BE2C (cell line): ENCODE results near the gene ESF1.

Experiments used
- DNase-seq: peaks from one replicate; pipeline ENCODE4 v3.0.0-alpha.2; 2020
- H3K27me3 ChIP-seq: fragments of 250-450 bp; sonication (Bioruptor Pico); 2 replicates; pipeline ENCODE4 v1.5.1; 2020; ENCODE audit warnings: mild to moderate bottlenecking
- H3K36me3 ChIP-seq: fragments of 250-450 bp; sonication (Bioruptor Pico); 2 replicates; pipeline ENCODE4 v1.5.1; 2020; ENCODE audit warnings: mild to moderate bottlenecking
- H3K4me1 ChIP-seq: fragments of 250-450 bp; sonication (Bioruptor Pico); 2 replicates; pipeline ENCODE4 v1.5.1; 2020
- H3K4me3 ChIP-seq: 2 replicates; pipeline ENCODE4 v1.5.1; 2011; ENCODE audit warnings: low read depth, low read length
- H3K9me3 ChIP-seq: fragments of 250-450 bp; sonication (Bioruptor Pico); 2 replicates; pipeline ENCODE4 v1.5.1; 2020
- TF ChIP-seq, protein P1 (sequence below): IDR thresholded peaks from 2 replicates; pipeline ENCODE4 v1.5.1; 2012; ENCODE audit warnings: mild to moderate bottlenecking, low read depth, low read length

The ESF1 gene

DNA sequence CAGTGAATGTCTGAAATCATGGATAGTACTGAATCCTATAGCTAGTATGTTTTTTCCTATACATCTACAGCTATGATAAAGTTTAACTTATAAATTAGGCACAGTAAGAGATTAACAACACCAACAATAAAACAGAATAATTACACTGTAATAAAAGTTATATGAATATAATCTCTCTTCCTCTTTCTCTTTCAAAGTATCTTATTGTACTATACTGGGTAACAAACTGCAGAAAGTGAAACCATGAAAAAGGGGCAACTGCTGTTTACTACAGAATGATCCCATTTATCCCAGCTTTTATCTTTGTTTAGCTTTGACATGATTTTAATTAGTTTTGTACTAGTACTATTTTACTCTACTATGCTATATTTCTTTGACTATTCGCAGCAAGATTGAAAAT lies 25.8 kb downstream of the ESF1 start:
- Histone ChIP-seq H3K36me3 (peaks cover 81% of the 10 kb centered on the region), H3K9me3 (no peaks in the 10 kb centered on the region), H3K4me1 (no peaks in the 10 kb centered on the region), H3K4me3 (no peak overlapping the region), H3K27me3 (no peaks in the 10 kb centered on the region)
- TF ChIP-seq, protein P1, sequence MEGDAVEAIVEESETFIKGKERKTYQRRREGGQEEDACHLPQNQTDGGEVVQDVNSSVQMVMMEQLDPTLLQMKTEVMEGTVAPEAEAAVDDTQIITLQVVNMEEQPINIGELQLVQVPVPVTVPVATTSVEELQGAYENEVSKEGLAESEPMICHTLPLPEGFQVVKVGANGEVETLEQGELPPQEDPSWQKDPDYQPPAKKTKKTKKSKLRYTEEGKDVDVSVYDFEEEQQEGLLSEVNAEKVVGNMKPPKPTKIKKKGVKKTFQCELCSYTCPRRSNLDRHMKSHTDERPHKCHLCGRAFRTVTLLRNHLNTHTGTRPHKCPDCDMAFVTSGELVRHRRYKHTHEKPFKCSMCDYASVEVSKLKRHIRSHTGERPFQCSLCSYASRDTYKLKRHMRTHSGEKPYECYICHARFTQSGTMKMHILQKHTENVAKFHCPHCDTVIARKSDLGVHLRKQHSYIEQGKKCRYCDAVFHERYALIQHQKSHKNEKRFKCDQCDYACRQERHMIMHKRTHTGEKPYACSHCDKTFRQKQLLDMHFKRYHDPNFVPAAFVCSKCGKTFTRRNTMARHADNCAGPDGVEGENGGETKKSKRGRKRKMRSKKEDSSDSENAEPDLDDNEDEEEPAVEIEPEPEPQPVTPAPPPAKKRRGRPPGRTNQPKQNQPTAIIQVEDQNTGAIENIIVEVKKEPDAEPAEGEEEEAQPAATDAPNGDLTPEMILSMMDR, result no peak
- DNase-seq, result no peak

DNA sequence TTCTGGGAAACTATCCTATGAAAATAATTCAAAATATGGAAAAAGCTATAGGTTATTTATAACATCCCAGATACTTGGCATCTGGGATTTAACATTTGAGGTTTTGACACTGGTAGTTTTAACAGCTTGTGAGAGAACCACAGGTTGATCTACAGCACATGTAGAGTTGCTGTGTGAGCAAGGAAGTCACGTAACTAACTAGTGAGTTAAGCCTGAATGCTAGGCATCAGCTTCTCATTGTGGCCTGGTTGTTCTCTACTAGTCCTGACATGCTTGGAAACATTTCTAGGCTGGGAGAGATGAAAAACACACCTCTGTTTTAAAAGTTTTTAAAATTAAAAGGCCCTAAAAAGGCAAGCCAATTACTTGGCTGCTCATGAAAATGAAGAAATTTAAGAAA lies 28.2 kb downstream of the ESF1 start:
- DNase-seq, result no peak
- TF ChIP-seq, protein P1, result no peak
- Histone ChIP-seq H3K9me3 (no peaks in the 10 kb centered on the region), H3K27me3 (no peaks in the 10 kb centered on the region), H3K4me1 (no peaks in the 10 kb centered on the region), H3K4me3 (no peak overlapping the region), H3K36me3 (peaks cover 65% of the 10 kb centered on the region)

DNA sequence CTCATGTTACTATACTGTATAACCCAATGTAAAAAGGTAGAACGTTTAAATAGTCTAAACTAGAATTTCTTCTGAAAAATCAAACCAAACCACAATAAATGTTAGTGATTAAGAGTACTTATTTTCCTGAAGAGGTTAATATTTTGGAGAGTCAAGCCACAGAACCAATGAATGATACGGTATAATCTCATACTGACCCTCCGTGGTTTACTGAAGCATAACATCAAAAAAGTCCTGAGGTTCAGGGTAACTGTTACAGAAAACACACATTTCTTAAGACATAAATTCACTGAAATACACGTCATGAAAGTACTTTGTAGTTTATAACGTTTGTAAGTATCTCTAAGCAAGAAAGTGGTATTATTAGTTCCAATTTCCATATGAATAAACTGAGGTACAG lies 28.9 kb downstream of the ESF1 start:
- Histone ChIP-seq H3K9me3 (no peaks in the 10 kb centered on the region), H3K4me3 (no peak overlapping the region), H3K4me1 (no peaks in the 10 kb centered on the region), H3K27me3 (no peaks in the 10 kb centered on the region), H3K36me3 (peaks cover 64% of the 10 kb centered on the region)
- no peak for DNase-seq
- TF ChIP-seq, protein P1, result no peak

DNA sequence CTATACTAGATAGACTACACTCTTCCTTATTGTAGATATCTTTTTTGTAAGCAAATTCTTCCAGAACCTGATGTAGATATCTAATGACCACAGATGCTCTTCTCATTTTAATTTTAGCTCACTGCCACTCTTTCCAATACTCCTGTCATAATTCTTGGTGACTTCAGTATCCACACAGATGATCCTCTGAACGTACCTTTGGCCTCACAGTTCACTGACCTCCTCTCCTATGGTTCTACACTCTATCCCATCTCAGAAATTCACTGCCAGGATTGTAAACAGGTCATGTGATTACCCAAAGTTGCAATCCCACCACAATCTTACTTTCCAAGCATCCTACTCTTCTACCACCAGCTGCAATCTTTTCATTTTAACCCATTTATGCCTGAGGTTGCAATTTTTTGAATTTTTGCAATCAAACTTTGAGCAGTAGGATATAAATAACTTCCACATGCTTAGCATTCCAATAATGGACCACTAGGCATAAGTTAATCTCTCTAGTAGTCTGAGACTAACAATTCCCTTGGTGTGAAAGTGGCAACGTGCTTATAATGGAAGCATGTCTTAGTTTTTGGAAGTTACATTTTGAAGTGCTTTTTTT lies 31.2 kb downstream of the ESF1 start:
- DNase-seq, result no peak
- H3K4me1 ChIP-seq, result no peaks in the 10 kb centered on the region
- TF ChIP-seq, protein P1, result no peak
- H3K36me3 ChIP-seq, result peaks cover 54% of the 10 kb centered on the region
- H3K4me3 ChIP-seq, result no peak overlapping the region
- no peaks in the 10 kb centered on the region for H3K9me3 ChIP-seq
- H3K27me3 ChIP-seq, result no peaks in the 10 kb centered on the region

DNA sequence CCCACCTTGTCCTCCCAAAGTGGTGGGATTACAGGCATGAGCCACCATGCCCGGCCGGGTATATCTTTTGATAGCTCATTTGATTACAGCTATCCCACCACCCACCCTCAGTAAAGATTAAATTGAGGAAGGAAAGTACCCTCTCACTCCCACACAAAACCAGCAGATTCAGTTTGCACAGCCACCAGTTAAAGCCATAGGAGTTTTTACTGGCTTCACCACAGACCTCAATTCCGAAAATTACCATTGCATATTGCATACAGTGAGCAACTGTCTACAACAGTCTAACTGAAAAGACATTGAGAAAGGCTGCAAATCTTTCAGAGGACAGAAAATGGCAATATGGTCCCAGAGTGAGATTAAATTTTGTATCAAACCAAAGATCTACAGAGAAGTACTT lies 34.9 kb downstream of the ESF1 start:
- Histone ChIP-seq H3K27me3 (no peaks in the 10 kb centered on the region), H3K4me1 (no peaks in the 10 kb centered on the region; the same call in 1 of the 2 replicates), H3K36me3 (peaks cover 23% of the 10 kb centered on the region), H3K9me3 (no peaks in the 10 kb centered on the region), H3K4me3 (no peak overlapping the region)
- TF ChIP-seq, protein P1, result no peak
- DNase-seq, result no peak

DNA sequence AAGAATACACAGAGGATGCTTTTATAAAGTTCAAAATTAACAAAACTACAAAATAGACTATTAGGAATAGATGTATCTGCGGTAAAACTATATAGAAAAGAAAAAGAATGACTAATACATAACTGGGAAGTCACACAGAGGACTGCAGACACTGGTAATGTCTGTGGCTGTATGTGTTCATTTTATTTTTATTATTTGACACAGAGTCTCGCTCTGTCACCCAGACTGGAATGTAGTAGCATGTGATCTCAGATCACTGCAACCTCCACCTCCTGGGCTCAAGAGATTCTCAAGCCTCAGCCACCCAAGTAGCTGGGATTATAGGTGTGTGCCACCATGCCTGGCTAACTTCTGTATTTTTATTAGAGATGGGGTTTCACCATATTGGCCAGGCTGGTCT lies 38.9 kb downstream of the ESF1 start:
- H3K36me3 ChIP-seq, result peaks cover 29% of the 10 kb centered on the region
- no peaks in the 10 kb centered on the region; the same call in 1 of the 2 replicates for H3K4me1 ChIP-seq
- no peaks in the 10 kb centered on the region for H3K27me3 ChIP-seq
- H3K9me3 ChIP-seq, result no peaks in the 10 kb centered on the region
- DNase-seq, result no peak
- H3K4me3 ChIP-seq, result no peak overlapping the region
- TF ChIP-seq, protein P1, result no peak
